ENCODE measurements around the gene PLCB4.

Gene PLCB4

DNA sequence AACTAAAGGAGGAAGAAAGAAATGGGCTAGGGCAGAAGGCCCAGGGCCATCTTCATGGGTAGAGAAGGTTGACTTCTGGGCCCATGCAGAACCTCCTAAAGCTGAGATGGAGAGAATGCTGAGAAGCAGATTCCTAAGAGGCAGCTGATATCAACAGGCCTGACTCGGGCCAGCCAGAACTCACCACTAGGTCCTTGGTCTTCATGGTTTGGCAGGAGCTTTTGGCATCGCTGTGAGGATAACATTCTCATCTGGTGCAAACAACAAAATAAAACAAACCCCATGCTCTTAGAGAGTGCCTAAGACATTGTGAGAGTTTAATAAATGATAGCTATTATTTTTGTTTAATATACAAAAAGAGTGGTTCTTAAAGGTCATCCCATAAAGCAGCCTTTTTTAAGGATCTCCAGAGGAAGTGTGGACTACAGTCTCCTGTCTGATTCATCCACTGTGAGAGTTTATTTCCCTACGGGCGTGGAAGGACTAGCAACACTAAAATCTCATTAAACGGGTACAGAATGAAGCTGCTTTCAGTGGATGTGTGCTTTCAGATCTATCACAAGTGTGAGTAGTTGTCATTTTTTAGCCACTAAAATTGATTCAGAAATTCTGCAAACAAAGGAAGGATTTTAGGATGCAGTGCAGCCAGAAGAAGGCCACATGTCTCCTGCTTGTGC is 160.0 kb downstream of the PLCB4 start:
- TF ChIP-seq, protein P1, sequence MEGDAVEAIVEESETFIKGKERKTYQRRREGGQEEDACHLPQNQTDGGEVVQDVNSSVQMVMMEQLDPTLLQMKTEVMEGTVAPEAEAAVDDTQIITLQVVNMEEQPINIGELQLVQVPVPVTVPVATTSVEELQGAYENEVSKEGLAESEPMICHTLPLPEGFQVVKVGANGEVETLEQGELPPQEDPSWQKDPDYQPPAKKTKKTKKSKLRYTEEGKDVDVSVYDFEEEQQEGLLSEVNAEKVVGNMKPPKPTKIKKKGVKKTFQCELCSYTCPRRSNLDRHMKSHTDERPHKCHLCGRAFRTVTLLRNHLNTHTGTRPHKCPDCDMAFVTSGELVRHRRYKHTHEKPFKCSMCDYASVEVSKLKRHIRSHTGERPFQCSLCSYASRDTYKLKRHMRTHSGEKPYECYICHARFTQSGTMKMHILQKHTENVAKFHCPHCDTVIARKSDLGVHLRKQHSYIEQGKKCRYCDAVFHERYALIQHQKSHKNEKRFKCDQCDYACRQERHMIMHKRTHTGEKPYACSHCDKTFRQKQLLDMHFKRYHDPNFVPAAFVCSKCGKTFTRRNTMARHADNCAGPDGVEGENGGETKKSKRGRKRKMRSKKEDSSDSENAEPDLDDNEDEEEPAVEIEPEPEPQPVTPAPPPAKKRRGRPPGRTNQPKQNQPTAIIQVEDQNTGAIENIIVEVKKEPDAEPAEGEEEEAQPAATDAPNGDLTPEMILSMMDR (IDR thresholded peaks at IDR 0.05; ENCODE audit: low read depth, low read length) = no peak
- no peaks in the 10 kb centered on the region for H3K9me3 ChIP-seq (ENCODE audit: severe bottlenecking)
- no peak overlapping the region for H3K4me3 ChIP-seq (ENCODE audit: low read depth, low read length)
- H3K36me3 ChIP-seq = no peaks in the 10 kb centered on the region
- DNase-seq = no peak
- H3K27me3 ChIP-seq (ENCODE audit: insufficient read depth, low read depth, severe bottlenecking) = no peaks in the 10 kb centered on the region
- H3K27ac ChIP-seq = no peak overlapping the region

GRCh38 chr20:9230406-9230805 is 161.5 kb downstream of the PLCB4 start:
- Histone ChIP-seq H3K9me3 (ENCODE audit: severe bottlenecking) (no peaks in the 10 kb centered on the region), H3K4me3 (ENCODE audit: low read depth, low read length) (no peak overlapping the region), H3K27me3 (ENCODE audit: insufficient read depth, low read depth, severe bottlenecking) (no peaks in the 10 kb centered on the region), H3K36me3 (no peaks in the 10 kb centered on the region), H3K27ac (no peak overlapping the region)
- no peak for DNase-seq
- TF ChIP-seq, protein P1 (IDR thresholded peaks at IDR 0.05; ENCODE audit: low read depth, low read length) = no peak

GRCh38 chr20:9233804-9234203 is 164.9 kb downstream of the PLCB4 start:
- Histone ChIP-seq H3K9me3 (ENCODE audit: severe bottlenecking) (no peaks in the 10 kb centered on the region), H3K27ac (no peak overlapping the region), H3K27me3 (ENCODE audit: insufficient read depth, low read depth, severe bottlenecking) (no peaks in the 10 kb centered on the region), H3K36me3 (no peaks in the 10 kb centered on the region), H3K4me3 (ENCODE audit: low read depth, low read length) (no peak overlapping the region)
- no peak for DNase-seq
- TF ChIP-seq, protein P1 (IDR thresholded peaks at IDR 0.05; ENCODE audit: low read depth, low read length) = no peak

- H3K9me3 ChIP-seq (ENCODE audit: severe bottlenecking) = no peaks in the 10 kb centered on the region
- TF ChIP-seq, protein P1 (IDR thresholded peaks at IDR 0.05; ENCODE audit: low read depth, low read length) = no peak
- H3K27me3 ChIP-seq (ENCODE audit: insufficient read depth, low read depth, severe bottlenecking) = no peaks in the 10 kb centered on the region
- no peak overlapping the region for H3K4me3 ChIP-seq (ENCODE audit: low read depth, low read length)
- H3K27ac ChIP-seq = no peak overlapping the region
- no peaks in the 10 kb centered on the region for H3K36me3 ChIP-seq
- no peak for DNase-seq
These were observed 166.6 kb downstream of the PLCB4 start for GRCh38 chr20:9235518-9235917.

DNA sequence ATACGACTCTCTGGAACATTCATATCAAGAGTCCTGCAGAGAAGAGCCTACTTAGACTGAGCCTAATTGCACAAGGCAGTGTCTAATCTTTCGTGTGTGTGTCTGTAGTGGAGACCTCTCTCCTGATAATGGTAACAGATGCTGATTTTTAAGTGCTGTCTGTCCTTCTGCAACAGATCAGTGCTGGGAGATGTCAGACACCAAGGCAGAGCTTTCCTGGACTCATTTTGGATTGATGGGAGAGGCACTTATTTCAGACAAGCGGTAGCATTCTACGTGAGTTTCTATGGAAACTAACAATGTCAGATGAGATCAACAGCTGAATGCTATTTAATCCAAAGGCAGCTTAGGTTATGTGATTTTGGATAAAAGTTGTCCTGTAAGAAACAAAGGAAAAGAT is 167.6 kb downstream of the PLCB4 start:
- no peak for DNase-seq
- Histone ChIP-seq H3K27ac (no peak overlapping the region), H3K4me3 (ENCODE audit: low read depth, low read length) (no peak overlapping the region), H3K27me3 (ENCODE audit: insufficient read depth, low read depth, severe bottlenecking) (no peaks in the 10 kb centered on the region), H3K36me3 (no peaks in the 10 kb centered on the region), H3K9me3 (ENCODE audit: severe bottlenecking) (no peaks in the 10 kb centered on the region)
- TF ChIP-seq, protein P1 (IDR thresholded peaks at IDR 0.05; ENCODE audit: low read depth, low read length) = no peak

GRCh38 chr20:9241232-9241692 is 172.4 kb downstream of the PLCB4 start:
- TF ChIP-seq, protein P1 (IDR thresholded peaks at IDR 0.05; ENCODE audit: low read depth, low read length) = no peak
- Histone ChIP-seq H3K9me3 (ENCODE audit: severe bottlenecking) (no peaks in the 10 kb centered on the region), H3K36me3 (no peaks in the 10 kb centered on the region), H3K4me3 (ENCODE audit: low read depth, low read length) (no peak overlapping the region), H3K27me3 (ENCODE audit: insufficient read depth, low read depth, severe bottlenecking) (no peaks in the 10 kb centered on the region), H3K27ac (no peak overlapping the region)
- DNase-seq = no peak
